ENCODE measurements around the gene LGR6.

GRCh38 chr1:202264726-202265125 is 71.1 kb downstream of the LGR6 start:
- TF ChIP-seq HIC1 (tag by site-specific recombination; IDR thresholded peaks at IDR 0.05) (no peak), ZNF747 (tag by site-specific recombination; IDR thresholded peaks at IDR 0.05) (no peak), CTCF (tag by site-specific recombination; IDR thresholded peaks at IDR 0.05) (no peak), SP2 (tag by site-specific recombination; IDR thresholded peaks at IDR 0.05) (no peak), KLF16 (tag by site-specific recombination; IDR thresholded peaks at IDR 0.05) (no peak), YY1 (tag by site-specific recombination; IDR thresholded peaks at IDR 0.05) (no peak), ZNF239 (tag by site-specific recombination; IDR thresholded peaks at IDR 0.05) (no peak), ZNF274 (IDR thresholded peaks at IDR 0.05; ENCODE audit: low read length) (no peak), ZNF274 (tag by site-specific recombination; IDR thresholded peaks at IDR 0.05; ENCODE audit: borderline replicate concordance) (no peak)
